ENCODE data around the gene LCOR. TPM values are rescaled to one million over a fixed set of nuclear protein-coding genes. Genes with fewer than 3 reads are reported as not detected.

Gene LCOR
- total RNA-seq, 1 experiment from 2014 or later = 42.1 TPM

- H3K27ac Mint-ChIP-seq = no peak overlapping the region
- no peaks in the 10 kb centered on the region for H3K79me2 ChIP-seq (ENCODE audit: insufficient read depth, low read length)
- H3K18ac ChIP-seq (ENCODE audit: insufficient read length, low read depth, low read length) = no peak overlapping the region
- H3K23me2 ChIP-seq (ENCODE audit: insufficient read length, low read depth, low read length, poor library complexity, severe bottlenecking) = no peaks in the 10 kb centered on the region
- H4K5ac ChIP-seq (ENCODE audit: insufficient read length, low read depth, low read length) = no peak overlapping the region
- no peak overlapping the region for H3K4me3 Mint-ChIP-seq
- no peaks in the 10 kb centered on the region; a peak in 1 of 5 replicates for H3K9me3 Mint-ChIP-seq
- no peak overlapping the region for H2BK15ac ChIP-seq (ENCODE audit: low read depth, low read length)
- no peaks in the 10 kb centered on the region for H4K20me1 ChIP-seq (ENCODE audit: control insufficient read depth, insufficient read depth, insufficient read length)
- H3K56ac ChIP-seq (ENCODE audit: insufficient read length, low read depth, low read length) = no peak overlapping the region
- no peak overlapping the region for H3T11ph ChIP-seq (ENCODE audit: low read length)
- no peak overlapping the region for H3K23ac ChIP-seq (ENCODE audit: insufficient read length, low read depth, low read length)
- H4K8ac ChIP-seq (replicated peaks; ENCODE audit: insufficient read length, low read depth, low read length) = no peak overlapping the region
- TF ChIP-seq, protein P1, sequence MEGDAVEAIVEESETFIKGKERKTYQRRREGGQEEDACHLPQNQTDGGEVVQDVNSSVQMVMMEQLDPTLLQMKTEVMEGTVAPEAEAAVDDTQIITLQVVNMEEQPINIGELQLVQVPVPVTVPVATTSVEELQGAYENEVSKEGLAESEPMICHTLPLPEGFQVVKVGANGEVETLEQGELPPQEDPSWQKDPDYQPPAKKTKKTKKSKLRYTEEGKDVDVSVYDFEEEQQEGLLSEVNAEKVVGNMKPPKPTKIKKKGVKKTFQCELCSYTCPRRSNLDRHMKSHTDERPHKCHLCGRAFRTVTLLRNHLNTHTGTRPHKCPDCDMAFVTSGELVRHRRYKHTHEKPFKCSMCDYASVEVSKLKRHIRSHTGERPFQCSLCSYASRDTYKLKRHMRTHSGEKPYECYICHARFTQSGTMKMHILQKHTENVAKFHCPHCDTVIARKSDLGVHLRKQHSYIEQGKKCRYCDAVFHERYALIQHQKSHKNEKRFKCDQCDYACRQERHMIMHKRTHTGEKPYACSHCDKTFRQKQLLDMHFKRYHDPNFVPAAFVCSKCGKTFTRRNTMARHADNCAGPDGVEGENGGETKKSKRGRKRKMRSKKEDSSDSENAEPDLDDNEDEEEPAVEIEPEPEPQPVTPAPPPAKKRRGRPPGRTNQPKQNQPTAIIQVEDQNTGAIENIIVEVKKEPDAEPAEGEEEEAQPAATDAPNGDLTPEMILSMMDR (conservative IDR thresholded peaks at IDR 0.05) = no peak
- H2AK5ac ChIP-seq (ENCODE audit: insufficient read length, low read length) = no peak overlapping the region
- no peak overlapping the region for H2BK5ac ChIP-seq (ENCODE audit: insufficient read length, low read length)
- WGBS (ENCODE audit: extremely low coverage, insufficient read length, low lambda C conversion rate) = no CpG with 5 or more reads among the region's 8 CpGs
- no peak overlapping the region for H2BK120ac ChIP-seq (ENCODE audit: low read depth, low read length, poor library complexity, severe bottlenecking)
- H3K9ac ChIP-seq (ENCODE audit: extremely low read depth, insufficient read length, low read length) = no peak overlapping the region
- no peak overlapping the region for H3K4me2 ChIP-seq (ENCODE audit: insufficient read depth, insufficient read length, low read length)
- no peak overlapping the region for H3K4ac ChIP-seq (ENCODE audit: low read depth, low read length)
- H3K4me1 Mint-ChIP-seq = peaks cover 5 to 6% of the 10 kb centered on the region in 2 experiments; a peak in 3 of 4 replicates
- H3K27ac ChIP-seq (ENCODE audit: insufficient read length, low read depth, low read length) = no peak overlapping the region
- no peaks in the 10 kb centered on the region for H3K79me1 ChIP-seq (ENCODE audit: insufficient read depth, low read depth, low read length, poor library complexity, severe bottlenecking)
- no peak overlapping the region for H2BK12ac ChIP-seq (ENCODE audit: insufficient read length, low read depth, low read length)
- H2BK20ac ChIP-seq (ENCODE audit: low read depth, low read length, poor library complexity, severe bottlenecking) = no peak overlapping the region
- H3K36me3 Mint-ChIP-seq (ENCODE audit: insufficient read depth in 1 of 3, low read depth in 3 of 3) = no peaks in the 10 kb centered on the region
- H3K4me1 ChIP-seq (ENCODE audit: insufficient read depth, low read length) = no peaks in the 10 kb centered on the region
- H2AFZ ChIP-seq (ENCODE audit: low read length) = no peak overlapping the region
- H3K27me3 Mint-ChIP-seq (ENCODE audit: low read depth) = peaks cover 2% of the 10 kb centered on the region
- H3K27me3 ChIP-seq (ENCODE audit: insufficient read depth, low read length) = no peaks in the 10 kb centered on the region
- DNase-seq = no peak
- H3K14ac ChIP-seq (ENCODE audit: insufficient read depth, low read length) = no peak overlapping the region
- no peak overlapping the region for H4K91ac ChIP-seq (ENCODE audit: insufficient read length, low read depth, low read length)
- no peaks in the 10 kb centered on the region for H3K9me3 ChIP-seq (ENCODE audit: control insufficient read depth, low read depth, low read length)
Observed at GRCh38 chr10:96794836-96795733, 37.0 kb upstream of the LCOR start.

Measured in H9 (cell line).